K562 (cell line): ENCODE data around the gene ABCC1.
A peak's percentile ranks its signal among the peaks of the same experiment; 100 is the strongest.

Experiments used
- ARNT ChIP-seq, 2 experiments: fragments of 450-650 bp; IDR thresholded peaks; 2 replicates each; pipeline ENCODE4 v1.6.1; 2016; ENCODE audit warnings: mild to moderate bottlenecking in 1 of 2
- CBX3 ChIP-seq, 2 experiments: IDR thresholded peaks; 1 replicate in 1 of 2; 2 replicates in 1 of 2; pipeline ENCODE4 v1.6.1; 2012; ENCODE audit warnings: inconsistent platforms in 2 of 2, low read length in 2 of 2, borderline replicate concordance in 1 of 2, control low read depth in 1 of 2
- CTCF ChIP-seq, 3 experiments: IDR thresholded peaks in 2 of 3; conservative IDR thresholded peaks in 1 of 3; 2 replicates each; pipeline ENCODE4 v1.5.1; 2011 to 2012; ENCODE audit warnings: low read length in 3 of 3, mild to moderate bottlenecking in 3 of 3, control low read depth in 2 of 3, improper control_type of control experiment in 1 of 3, inconsistent platforms in 1 of 3, low read depth in 1 of 3, mixed read lengths in 1 of 3, moderate library complexity in 1 of 3; ENCODE audit not compliant: insufficient read depth in 2 of 3
- GTF2F1 ChIP-seq: IDR thresholded peaks from 2 replicates; pipeline ENCODE4 v1.6.1; 2011; ENCODE audit warnings: low read depth, low read length, improper control_type of control experiment
- HDAC1 ChIP-seq, 2 experiments: fragments of 450-650 bp; IDR thresholded peaks; 2 replicates each; pipeline ENCODE4 v1.6.1; 2016 to 2017; ENCODE audit warnings: inconsistent platforms in 1 of 2, mild to moderate bottlenecking in 1 of 2, moderate library complexity in 1 of 2
- HDAC2 ChIP-seq: fragments of 450-650 bp; IDR thresholded peaks from 2 replicates; pipeline ENCODE4 v1.6.1; 2016; ENCODE audit warnings: mild to moderate bottlenecking
- MAFK ChIP-seq: IDR thresholded peaks from 2 replicates; pipeline ENCODE4 v1.6.1; 2011; ENCODE audit warnings: low read length, improper control_type of control experiment
- MXI1 ChIP-seq: IDR thresholded peaks from 2 replicates; pipeline ENCODE4 v1.6.1; 2011; ENCODE audit warnings: low read depth, mild to moderate bottlenecking, improper control_type of control experiment, low read length
- PRMT5 ChIP-seq: sonication (generic); formaldehyde crosslinking; IDR thresholded peaks from 2 replicates; pipeline ENCODE4 v1.5.0; 2020; ENCODE audit warnings: missing genetic modification reagents
- RBBP5 ChIP-seq: fragments of 200-600 bp; sonication (generic); IDR thresholded peaks from 2 replicates; pipeline ENCODE4 v1.6.1; 2012; ENCODE audit warnings: borderline replicate concordance, mild to moderate bottlenecking, low read length, control low read depth, inconsistent platforms; ENCODE audit not compliant: insufficient read depth, poor library complexity, severe bottlenecking
- SRSF9 ChIP-seq: fragments of 200-400 bp; formaldehyde crosslinking; IDR thresholded peaks from 2 replicates; pipeline ENCODE4 v1.6.1; 2017; ENCODE audit warnings: low read depth, low read length, borderline replicate concordance
- THRA ChIP-seq: fragments of 450-650 bp; IDR thresholded peaks from 2 replicates; pipeline ENCODE4 v1.6.1; 2017; ENCODE audit warnings: mild to moderate bottlenecking, moderate library complexity
- ZFP36 ChIP-seq: fragments of 150-350 bp; IDR thresholded peaks from 2 replicates; pipeline ENCODE4 v1.6.1; 2018; ENCODE audit warnings: low read length, low read depth; ENCODE audit not compliant: partially characterized antibody
- ZNF518B ChIP-seq: fragments of 250-450 bp; sonication (Bioruptor Pico); IDR thresholded peaks from 2 replicates; pipeline ENCODE4 v1.5.0; 2021; ENCODE audit warnings: mild to moderate bottlenecking, moderate library complexity

GRCh38 chr16:16120382-16121184 lies 171.2 kb downstream of the ABCC1 start:
- TF ChIP-seq CBX3 (IDR thresholded peaks at IDR 0.05; ENCODE audit: borderline replicate concordance in 1 of 2, low read length in 2 of 2), result no peak
- no peak for TF ChIP-seq ZNF518B (CRISPR knock-in tag)
- no peak for TF ChIP-seq RBBP5
- no peak for TF ChIP-seq CTCF (IDR thresholded peaks at IDR 0.05 in 2 of 3, conservative IDR thresholded peaks at IDR 0.05 in 1 of 3; ENCODE audit: insufficient read depth in 2 of 3, low read depth in 1 of 3, low read length in 3 of 3)
- TF ChIP-seq SRSF9, result no peak
- no peak for TF ChIP-seq PRMT5 (CRISPR knock-in tag)
- no peak for TF ChIP-seq HDAC1 (IDR thresholded peaks at IDR 0.05)
- no peak for TF ChIP-seq GTF2F1
- TF ChIP-seq THRA, result no peak
- TF ChIP-seq ARNT (IDR thresholded peaks at IDR 0.05), result peak in 1 of 2 experiments; percentile 75; a peak in 1 of 4 replicates
- TF ChIP-seq HDAC2, result no peak
- no peak for TF ChIP-seq MXI1
- TF ChIP-seq MAFK, result no peak
- no peak for TF ChIP-seq ZFP36
